NCI-H1105 (cell line): Measurements from ENCODE around the gene TTC27.
"Not testable (repeated sequence)": the region's sequence is repeated elsewhere in the genome, so short reads cannot be mapped to it uniquely, and the experiment has no call there.

Source experiments
- DNase-seq: peaks from one replicate; lab custom pipeline; 2025; lab: John Stamatoyannopoulos, UW

TTC27 gene

DNA sequence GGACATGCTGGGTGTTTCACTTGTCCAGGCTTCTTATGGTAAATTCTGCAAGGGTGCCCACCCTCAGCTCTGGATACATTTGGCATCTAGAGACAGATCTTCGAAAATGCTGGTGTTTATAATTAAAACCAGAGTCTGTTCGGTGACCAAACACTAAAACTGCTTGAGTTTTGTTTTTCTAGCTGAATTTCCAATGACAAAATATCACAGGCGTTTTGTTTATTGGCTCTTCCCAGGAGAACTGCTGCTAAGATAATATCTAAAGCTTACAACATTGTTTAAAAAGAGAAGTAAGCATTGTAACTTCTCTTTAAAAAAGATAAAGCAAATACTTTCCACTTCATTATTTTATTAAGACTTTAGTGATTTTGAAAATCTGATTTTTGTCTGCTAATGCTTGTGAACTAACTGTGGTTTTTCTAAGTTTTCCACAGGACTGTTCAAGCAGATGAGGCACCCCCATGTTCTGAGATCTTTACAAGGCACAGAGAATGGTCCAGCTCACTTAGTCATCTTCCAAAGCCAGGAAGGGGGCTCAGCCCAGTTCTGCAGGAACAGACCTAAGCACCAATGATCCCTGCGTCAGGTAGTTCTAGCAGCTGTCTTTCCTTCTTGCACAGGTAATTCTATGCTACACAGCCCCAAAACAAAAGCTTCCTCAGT is 224.1 kb downstream of the TTC27 start:
- DNase-seq, result no peak

DNA sequence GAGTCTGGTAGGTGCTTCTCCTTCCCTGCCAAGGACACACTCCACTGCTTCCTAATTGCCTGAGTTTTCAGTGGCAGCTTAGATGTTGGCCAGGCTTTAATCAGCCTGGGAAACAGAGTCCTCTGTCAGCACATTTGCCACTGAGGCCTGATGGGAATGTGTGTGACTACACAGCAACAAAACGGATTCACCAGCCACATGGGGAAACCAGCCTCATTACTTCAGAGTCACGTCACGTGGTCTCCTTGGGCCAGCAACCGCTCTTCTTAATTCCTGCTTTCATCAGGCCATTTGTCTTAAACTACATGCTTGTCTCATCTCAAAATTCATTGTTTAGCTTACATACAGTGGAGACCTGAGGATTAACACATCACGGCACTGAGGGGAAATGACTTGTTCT is 225.0 kb downstream of the TTC27 start:
- DNase-seq, result no peak

GRCh38 chr2:32856891-32857290 is 229.0 kb downstream of the TTC27 start:
- DNase-seq, result no peak

- DNase-seq, result no peak
Observed at GRCh38 chr2:32858713-32859112, 230.9 kb downstream of the TTC27 start.

DNA sequence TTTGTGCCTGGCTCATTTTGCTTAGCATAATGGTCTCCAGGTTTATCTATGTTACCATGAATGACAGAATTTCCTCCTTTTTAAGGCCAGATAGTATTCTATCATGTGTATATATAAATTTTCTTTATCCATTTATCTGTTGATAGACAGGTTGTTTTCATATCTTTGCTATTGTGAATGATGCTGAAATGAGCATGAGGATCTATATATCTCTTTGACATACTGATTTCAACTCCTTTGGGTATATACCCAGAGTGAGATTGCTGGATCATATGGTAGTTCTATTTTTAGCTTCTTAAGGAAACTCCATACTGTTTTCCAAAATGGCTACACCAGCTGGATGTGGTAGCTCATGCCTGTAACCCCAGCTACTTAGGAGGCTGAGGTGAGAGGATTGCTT is 232.5 kb downstream of the TTC27 start:
- DNase-seq, result no peak

DNA sequence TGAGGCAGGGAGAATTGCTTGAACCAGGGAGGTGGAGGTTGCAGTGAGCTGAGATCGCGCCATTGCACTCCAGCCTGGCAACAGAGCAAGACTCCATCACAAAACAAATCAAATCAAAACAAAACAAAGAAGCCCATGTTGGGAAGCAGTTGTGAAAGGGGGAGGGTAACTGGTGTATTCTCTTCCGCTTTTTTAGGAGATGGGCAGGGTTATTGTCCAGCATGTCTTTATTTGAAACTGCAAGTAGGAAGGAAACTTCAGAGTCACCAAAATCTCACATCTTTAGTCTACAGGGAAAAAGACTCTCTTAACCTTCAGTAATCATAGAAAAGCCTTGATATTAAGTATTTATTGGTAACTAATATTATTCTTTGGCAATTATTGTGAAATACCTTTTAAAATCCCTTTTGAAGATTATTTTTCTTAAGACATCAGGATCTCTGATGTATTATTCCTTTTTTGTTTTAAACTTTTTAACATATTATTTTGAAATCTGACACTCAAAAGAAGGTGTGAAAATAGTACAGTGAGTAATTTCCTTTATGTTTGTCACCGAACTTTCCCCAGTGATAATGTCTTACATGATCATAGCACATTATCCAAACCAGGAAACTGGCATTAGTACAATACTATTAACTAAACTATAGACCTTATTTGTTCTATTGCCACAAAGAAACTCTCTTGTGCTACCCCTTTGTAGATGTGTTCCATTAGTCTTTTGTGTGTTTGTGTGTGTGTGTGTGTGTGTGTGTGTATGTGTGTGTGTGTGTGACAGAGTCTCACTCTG is 234.6 kb downstream of the TTC27 start:
- DNase-seq, result no peak

DNA sequence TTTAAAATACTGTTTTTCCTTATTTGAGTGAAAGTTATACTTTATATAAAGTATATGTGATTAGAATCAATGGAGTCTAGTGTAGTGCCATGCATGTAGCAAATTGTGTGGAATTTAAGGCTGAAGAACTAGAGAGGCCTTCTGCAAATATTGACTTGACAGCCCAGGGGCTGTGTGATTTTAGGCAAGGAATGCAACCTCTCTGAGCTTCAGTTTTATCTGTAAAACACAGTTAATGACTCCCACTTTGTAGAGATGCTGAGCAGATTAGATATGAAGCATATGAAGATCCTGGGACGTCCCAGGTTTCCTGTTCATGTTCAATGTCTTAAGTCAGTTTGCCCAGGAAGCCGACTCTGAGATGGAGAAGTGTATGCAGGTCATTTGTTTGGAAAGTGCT is 235.5 kb downstream of the TTC27 start:
- no peak for DNase-seq

GRCh38 chr2:32863803-32864202 is 236.0 kb downstream of the TTC27 start:
- no peak for DNase-seq

DNA sequence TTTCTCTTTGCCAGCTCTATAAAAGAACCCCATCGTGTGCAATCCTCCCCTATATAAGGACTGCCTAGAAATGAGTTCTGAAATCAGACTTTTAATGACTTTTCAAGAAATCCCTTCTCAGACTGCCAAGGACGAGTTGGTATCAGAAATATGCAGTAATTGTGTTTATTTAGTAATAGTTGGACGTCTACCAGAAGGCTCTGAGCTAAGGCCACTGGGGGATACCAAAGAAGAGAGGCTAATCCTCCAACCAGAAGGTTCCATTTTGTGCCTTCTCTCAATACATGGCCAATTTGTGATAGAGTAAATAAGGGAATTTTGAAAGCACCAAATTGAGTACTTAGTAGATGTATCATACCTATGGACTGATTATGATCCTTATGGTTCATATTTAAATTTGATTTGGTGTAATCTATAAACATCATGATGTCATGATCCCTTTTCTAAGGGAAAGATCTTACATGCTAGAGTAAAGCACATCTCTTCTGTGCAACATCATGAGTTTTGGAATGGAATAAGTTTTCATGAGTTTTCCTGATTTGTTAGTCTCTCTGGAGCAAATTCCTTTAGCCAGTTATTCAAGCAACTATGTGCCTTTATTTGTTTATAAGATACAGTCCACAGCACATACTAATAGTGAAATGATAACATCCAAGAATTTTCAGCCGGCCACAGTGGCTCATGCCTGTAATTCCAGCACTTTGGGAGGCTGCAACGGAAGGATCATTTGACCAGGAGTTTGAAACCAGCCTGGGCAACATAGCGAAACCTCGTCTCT is 236.7 kb downstream of the TTC27 start:
- no peak for DNase-seq

- DNase-seq, result no peak
Observed at GRCh38 chr2:32865399-32866068, 237.7 kb downstream of the TTC27 start.

GRCh38 chr2:32866462-32866861 is 238.6 kb downstream of the TTC27 start:
- not testable (repeated sequence) for DNase-seq
